ENCODE measurements around the gene HINFP.

GRCh38 chr11:119147604-119148333 is 26.4 kb downstream of the HINFP start:
- TF ChIP-seq CTCF (IDR thresholded peaks at IDR 0.05) (no peak), POLR2A (IDR thresholded peaks at IDR 0.05) (no peak)

Measured in right lobe of liver (tissue), 4 donors.